Cardiac muscle cell (in vitro differentiated cells and primary cell): ENCODE measurements around the gene BBLN. TPM values are rescaled to one million over a fixed set of nuclear protein-coding genes. Genes with fewer than 3 reads are reported as not detected.

Experiments
- DNase-seq, 2 donors: peaks; one replicate each; pipeline versions ENCODE4 v3.0.0 to v3.0.0-alpha.2; 2010 to 2017; ENCODE audit warnings: low read depth in 1 of 2, low spot score in 1 of 2
- H3K27ac ChIP-seq: fragments of 200-600 bp; sonication (generic); 2 replicates; pipeline ENCODE4 v1.5.1; 2016
- H3K27me3 ChIP-seq: fragments of 200-600 bp; sonication (generic); 2 replicates; pipeline ENCODE4 v1.6.0; 2016; ENCODE audit warnings: control low read depth
- H3K36me3 ChIP-seq: fragments of 200-600 bp; sonication (generic); 2 replicates; pipeline ENCODE4 v1.5.1; 2016; ENCODE audit warnings: control low read depth
- H3K4me1 ChIP-seq: fragments of 200-600 bp; sonication (generic); 2 replicates; pipeline ENCODE4 v1.8.1; 2017; ENCODE audit warnings: low read depth, mild to moderate bottlenecking, mixed run types
- H3K4me3 ChIP-seq: fragments of 200-600 bp; sonication (generic); 2 replicates; pipeline ENCODE4 v1.5.1; 2016; ENCODE audit warnings: mild to moderate bottlenecking
- H3K9me3 ChIP-seq: fragments of 200-600 bp; sonication (generic); 2 replicates; pipeline ENCODE4 v1.5.1; 2017; ENCODE audit warnings: low read depth, mild to moderate bottlenecking, control low read depth
- CTCF ChIP-seq: IDR thresholded peaks from 2 replicates; pipeline ENCODE4 v1.5.1; 2012; ENCODE audit warnings: low read depth, mild to moderate bottlenecking, low read length
- polyA plus RNA-seq: library from polyadenylated mRNA; unstranded; fragments of >200 nt; fragmentation: Nextera tagmentation; extraction: Ambion mirVana; gene quantifications from 2 replicates; pipeline ENCODE4 v1.2.1, GENCODE V29; 2016
- total RNA-seq: library from RNA; depleted of rRNA; stranded (reverse); fragments of >200 nt; gene quantifications from 2 replicates; pipeline ENCODE4 v1.2.3, GENCODE V29; 2016

The BBLN gene
- total and polyA plus RNA-seq, 2 experiments from 2014 or later, result 243 to 729 TPM

GRCh38 chr9:128211186-128211980 is 51.3 kb downstream of the BBLN start:
- Histone ChIP-seq H3K4me3 (no peak overlapping the region), H3K4me1 (no peaks in the 10 kb centered on the region), H3K27me3 (no peaks in the 10 kb centered on the region), H3K27ac (no peak overlapping the region), H3K36me3 (no peaks in the 10 kb centered on the region), H3K9me3 (no peaks in the 10 kb centered on the region)
- no peak for DNase-seq
- TF ChIP-seq CTCF, result no peak

GRCh38 chr9:128211981-128212281 is 51.9 kb downstream of the BBLN start:
- no peak overlapping the region for H3K27ac ChIP-seq
- no peaks in the 10 kb centered on the region for H3K9me3 ChIP-seq
- H3K27me3 ChIP-seq, result no peaks in the 10 kb centered on the region
- H3K4me1 ChIP-seq, result no peaks in the 10 kb centered on the region
- no peak for DNase-seq
- TF ChIP-seq CTCF, result no peak
- H3K4me3 ChIP-seq, result no peak overlapping the region
- no peaks in the 10 kb centered on the region for H3K36me3 ChIP-seq

Other genes with a start within 250 kb of the BBLN start
- gene ST6GALNAC4, start 243.2 kb upstream of the BBLN start, total RNA-seq, result 66.2 and 119 TPM in 2 replicates
- gene ST6GALNAC4, start 243.2 kb upstream of the BBLN start, polyA plus RNA-seq, result 48.8 and 71.4 TPM in 2 replicates
- 0.89 and 1.7 TPM in 2 replicates for gene PIP5KL1, start 229.5 kb upstream of the BBLN start, total RNA-seq
- 3.4 and 3.5 TPM in 2 replicates for gene PIP5KL1, start 229.5 kb upstream of the BBLN start, polyA plus RNA-seq
- 26.1 and 35.6 TPM in 2 replicates for gene DPM2, start 222.4 kb upstream of the BBLN start, total RNA-seq
- gene DPM2, start 222.4 kb upstream of the BBLN start, polyA plus RNA-seq, result 54.2 and 70.7 TPM in 2 replicates
- gene EEIG1, start 179.3 kb upstream of the BBLN start, total RNA-seq, result 20.9 and 25.6 TPM in 2 replicates
- gene EEIG1, start 179.3 kb upstream of the BBLN start, polyA plus RNA-seq, result 26.6 and 32.5 TPM in 2 replicates
- gene NAIF1, start 92.9 kb upstream of the BBLN start, total RNA-seq, result 9.4 and 15.2 TPM in 2 replicates
- gene NAIF1, start 92.9 kb upstream of the BBLN start, polyA plus RNA-seq, result 6.9 and 10.9 TPM in 2 replicates
- 13.0 and 15.8 TPM in 2 replicates for gene SLC25A25, start 92.0 kb upstream of the BBLN start, total RNA-seq
- 9.1 and 9.8 TPM in 2 replicates for gene SLC25A25, start 92.0 kb upstream of the BBLN start, polyA plus RNA-seq
- 132 and 141 TPM in 2 replicates for gene PTGES2, start 32.5 kb upstream of the BBLN start, total RNA-seq
- 206 and 240 TPM in 2 replicates for gene PTGES2, start 32.5 kb upstream of the BBLN start, polyA plus RNA-seq
- not detected in 2 replicates for gene LCN2, start 10.8 kb upstream of the BBLN start, total RNA-seq
- gene LCN2, start 10.8 kb upstream of the BBLN start, polyA plus RNA-seq, result 1.2 TPM in 1 of 2 replicates, not detected in the other
- gene CIZ1, start 31.3 kb downstream of the BBLN start, total RNA-seq, result 63.1 and 105 TPM in 2 replicates
- gene CIZ1, start 31.3 kb downstream of the BBLN start, polyA plus RNA-seq, result 95.0 and 119 TPM in 2 replicates
- 17.6 and 42.3 TPM in 2 replicates for gene DNM1, start 43.1 kb downstream of the BBLN start, total RNA-seq
- 24.3 and 47.2 TPM in 2 replicates for gene DNM1, start 43.1 kb downstream of the BBLN start, polyA plus RNA-seq
- gene GOLGA2, start 115.7 kb downstream of the BBLN start, total RNA-seq, result 95.3 and 96.4 TPM in 2 replicates
- 32.0 and 35.3 TPM in 2 replicates for gene GOLGA2, start 115.7 kb downstream of the BBLN start, polyA plus RNA-seq
- 37.7 and 61.0 TPM in 2 replicates for gene SWI5, start 116.0 kb downstream of the BBLN start, total RNA-seq
- 58.2 and 82.6 TPM in 2 replicates for gene SWI5, start 116.0 kb downstream of the BBLN start, polyA plus RNA-seq
- gene TRUB2, start 162.2 kb downstream of the BBLN start, total RNA-seq, result 15.5 and 18.6 TPM in 2 replicates
- 54.2 and 63.5 TPM in 2 replicates for gene TRUB2, start 162.2 kb downstream of the BBLN start, polyA plus RNA-seq
- gene COQ4, start 162.6 kb downstream of the BBLN start, total RNA-seq, result 87.1 and 93.3 TPM in 2 replicates
- gene COQ4, start 162.6 kb downstream of the BBLN start, polyA plus RNA-seq, result 75.1 and 81.1 TPM in 2 replicates
- gene SLC27A4, start 180.3 kb downstream of the BBLN start, total RNA-seq, result 16.9 and 30.2 TPM in 2 replicates
- gene SLC27A4, start 180.3 kb downstream of the BBLN start, polyA plus RNA-seq, result 17.8 TPM in 2 replicates
- 48.0 and 51.8 TPM in 2 replicates for gene URM1, start 211.1 kb downstream of the BBLN start, total RNA-seq
- gene URM1, start 211.1 kb downstream of the BBLN start, polyA plus RNA-seq, result 39.7 and 71.0 TPM in 2 replicates